Parathyroid adenoma (tissue), 2 donors: ENCODE measurements around the gene KIF26A.

Experiments used
- H2AFZ ChIP-seq: fragments of 300-600 bp; sonication (generic); one replicate; pipeline ENCODE4 v1.7.0; 2017; ENCODE audit warnings: antibody characterized with exemption, mild to moderate bottlenecking
- H3K27ac ChIP-seq: fragments of 300-600 bp; sonication (generic); one replicate; pipeline ENCODE4 v1.7.0; 2017
- H3K27me3 ChIP-seq: fragments of 300-600 bp; sonication (generic); one replicate; pipeline ENCODE4 v1.7.0; 2017; ENCODE audit warnings: low read length; ENCODE audit not compliant: control insufficient read depth, insufficient read depth
- H3K36me3 ChIP-seq: fragments of 300-600 bp; sonication (generic); one replicate; pipeline ENCODE4 v1.7.0; 2017; ENCODE audit warnings: low read length; ENCODE audit not compliant: control insufficient read depth, insufficient read depth
- H3K4me1 ChIP-seq: fragments of 300-600 bp; sonication (generic); one replicate; pipeline ENCODE4 v1.7.0; 2017; ENCODE audit warnings: control low read depth
- H3K4me2 ChIP-seq: fragments of 300-600 bp; sonication (generic); one replicate; pipeline ENCODE4 v1.7.0; 2017; ENCODE audit warnings: low read length
- H3K4me3 ChIP-seq: fragments of 300-600 bp; sonication (generic); one replicate; pipeline ENCODE4 v1.7.0; 2017; ENCODE audit warnings: low read depth, low read length
- H3K79me2 ChIP-seq: fragments of 300-600 bp; sonication (generic); one replicate; pipeline ENCODE4 v1.7.0; 2017; ENCODE audit warnings: control low read depth
- H3K9ac ChIP-seq: fragments of 300-600 bp; sonication (generic); one replicate; pipeline ENCODE4 v1.7.0; 2017; ENCODE audit warnings: mild to moderate bottlenecking
- H3K9me3 ChIP-seq: fragments of 300-600 bp; sonication (generic); one replicate; pipeline ENCODE4 v1.7.0; 2017; ENCODE audit warnings: low read length; ENCODE audit not compliant: control insufficient read depth
- TF ChIP-seq, protein P1 (sequence below): fragments of 300-600 bp; sonication (generic); IDR thresholded peaks from one replicate; pipeline ENCODE4 v1.7.0; 2017; ENCODE audit warnings: antibody characterized with exemption, mild to moderate bottlenecking
- donor health status: primary hyperparathyroidism.

The KIF26A gene

DNA sequence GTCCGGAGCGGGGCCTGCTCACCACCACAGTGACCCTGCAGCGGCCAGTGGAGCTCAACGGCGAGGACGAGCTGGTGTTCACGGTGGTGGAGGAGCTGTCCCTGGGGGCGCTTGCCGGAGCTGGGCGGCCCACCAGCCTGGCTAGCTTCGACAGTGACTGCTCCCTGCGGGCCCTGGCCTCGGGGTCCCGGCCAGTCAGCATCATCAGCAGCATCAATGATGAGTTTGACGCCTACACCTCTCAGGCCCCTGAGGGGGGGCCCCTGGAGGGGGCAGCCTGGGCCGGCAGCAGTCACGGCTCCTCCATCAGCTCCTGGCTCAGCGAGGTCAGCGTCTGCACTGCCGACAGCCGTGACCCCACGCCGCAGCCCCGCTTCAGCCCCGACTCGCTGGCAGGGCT lies 37.4 kb downstream of the KIF26A start:
- TF ChIP-seq, protein P1, sequence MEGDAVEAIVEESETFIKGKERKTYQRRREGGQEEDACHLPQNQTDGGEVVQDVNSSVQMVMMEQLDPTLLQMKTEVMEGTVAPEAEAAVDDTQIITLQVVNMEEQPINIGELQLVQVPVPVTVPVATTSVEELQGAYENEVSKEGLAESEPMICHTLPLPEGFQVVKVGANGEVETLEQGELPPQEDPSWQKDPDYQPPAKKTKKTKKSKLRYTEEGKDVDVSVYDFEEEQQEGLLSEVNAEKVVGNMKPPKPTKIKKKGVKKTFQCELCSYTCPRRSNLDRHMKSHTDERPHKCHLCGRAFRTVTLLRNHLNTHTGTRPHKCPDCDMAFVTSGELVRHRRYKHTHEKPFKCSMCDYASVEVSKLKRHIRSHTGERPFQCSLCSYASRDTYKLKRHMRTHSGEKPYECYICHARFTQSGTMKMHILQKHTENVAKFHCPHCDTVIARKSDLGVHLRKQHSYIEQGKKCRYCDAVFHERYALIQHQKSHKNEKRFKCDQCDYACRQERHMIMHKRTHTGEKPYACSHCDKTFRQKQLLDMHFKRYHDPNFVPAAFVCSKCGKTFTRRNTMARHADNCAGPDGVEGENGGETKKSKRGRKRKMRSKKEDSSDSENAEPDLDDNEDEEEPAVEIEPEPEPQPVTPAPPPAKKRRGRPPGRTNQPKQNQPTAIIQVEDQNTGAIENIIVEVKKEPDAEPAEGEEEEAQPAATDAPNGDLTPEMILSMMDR = no peak
- Histone ChIP-seq H3K4me1 (peaks cover 3% of the 10 kb centered on the region), H3K27ac (no peak overlapping the region), H3K9me3 (no peaks in the 10 kb centered on the region), H3K36me3 (no peaks in the 10 kb centered on the region), H3K4me3 (no peak overlapping the region), H2AFZ (no peak overlapping the region), H3K79me2 (no peaks in the 10 kb centered on the region), H3K9ac (no peak overlapping the region), H3K4me2 (no peak overlapping the region), H3K27me3 (no peaks in the 10 kb centered on the region)

DNA sequence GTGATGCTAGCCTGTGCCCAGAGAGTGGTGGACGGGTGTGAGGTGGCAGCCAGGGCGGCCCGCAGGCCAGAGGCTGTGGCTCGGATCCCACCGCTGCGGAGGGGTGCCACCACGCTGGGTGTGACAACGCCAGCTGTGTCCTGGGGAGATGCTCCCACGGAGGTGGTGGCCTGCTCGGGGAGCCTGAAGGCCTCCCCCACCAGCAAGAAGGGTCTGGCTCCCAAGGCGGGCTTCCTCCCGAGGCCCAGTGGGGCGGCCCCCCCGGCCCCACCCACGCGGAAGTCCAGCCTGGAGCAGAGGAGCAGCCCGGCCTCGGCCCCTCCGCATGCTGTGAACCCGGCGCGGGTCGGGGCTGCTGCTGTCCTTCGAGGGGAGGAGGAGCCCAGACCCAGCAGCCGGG lies 38.2 kb downstream of the KIF26A start:
- Histone ChIP-seq H3K4me2 (no peak overlapping the region), H3K36me3 (no peaks in the 10 kb centered on the region), H3K27ac (no peak overlapping the region), H3K4me3 (no peak overlapping the region), H3K79me2 (no peaks in the 10 kb centered on the region), H3K27me3 (no peaks in the 10 kb centered on the region), H3K9me3 (no peaks in the 10 kb centered on the region), H3K9ac (no peak overlapping the region), H3K4me1 (peaks cover 3% of the 10 kb centered on the region), H2AFZ (no peak overlapping the region)
- TF ChIP-seq, protein P1 = no peak

DNA sequence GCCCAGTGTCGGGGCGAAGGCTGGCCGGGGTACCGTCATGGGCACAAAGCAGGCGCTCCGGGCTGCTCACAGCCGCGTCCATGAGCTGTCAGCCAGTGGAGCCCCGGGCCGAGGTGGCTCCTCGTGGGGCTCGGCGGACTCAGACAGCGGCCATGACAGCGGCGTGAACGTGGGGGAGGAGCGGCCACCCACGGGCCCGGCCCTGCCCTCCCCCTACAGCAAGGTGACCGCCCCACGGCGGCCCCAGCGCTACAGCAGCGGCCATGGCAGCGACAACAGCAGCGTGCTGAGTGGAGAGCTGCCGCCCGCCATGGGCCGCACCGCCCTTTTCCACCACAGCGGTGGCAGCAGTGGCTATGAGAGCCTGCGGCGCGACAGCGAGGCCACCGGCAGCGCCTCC lies 39.0 kb downstream of the KIF26A start:
- Histone ChIP-seq H3K4me1 (no peaks in the 10 kb centered on the region), H3K4me3 (no peak overlapping the region), H3K9me3 (no peaks in the 10 kb centered on the region), H3K27ac (no peak overlapping the region), H2AFZ (no peak overlapping the region), H3K79me2 (no peaks in the 10 kb centered on the region), H3K9ac (no peak overlapping the region), H3K4me2 (no peak overlapping the region), H3K36me3 (no peaks in the 10 kb centered on the region), H3K27me3 (no peaks in the 10 kb centered on the region)
- TF ChIP-seq, protein P1 = no peak

DNA sequence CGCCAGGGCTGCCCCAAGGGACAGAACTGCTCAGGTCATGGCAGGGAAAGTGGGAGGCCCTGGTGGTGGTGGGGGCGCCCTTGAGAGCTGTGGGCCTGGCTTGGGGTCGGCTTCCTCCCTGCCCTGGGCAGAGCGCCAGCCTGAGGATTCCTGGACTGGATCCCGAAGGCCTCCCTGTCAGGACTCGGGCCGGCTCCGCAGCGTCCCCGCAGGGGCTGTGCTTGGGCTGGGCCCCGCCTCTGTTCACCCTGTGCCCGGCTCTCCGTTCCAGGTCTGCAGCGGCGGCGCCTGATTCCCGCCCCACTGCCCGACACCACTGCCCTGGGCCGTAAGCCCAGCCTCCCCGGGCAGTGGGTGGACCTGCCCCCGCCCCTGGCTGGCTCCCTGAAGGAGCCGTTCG lies 39.9 kb downstream of the KIF26A start:
- Histone ChIP-seq H3K4me3 (no peak overlapping the region), H3K4me2 (no peak overlapping the region), H3K27ac (no peak overlapping the region), H3K4me1 (no peaks in the 10 kb centered on the region), H3K36me3 (no peaks in the 10 kb centered on the region), H3K27me3 (no peaks in the 10 kb centered on the region), H3K79me2 (no peaks in the 10 kb centered on the region), H3K9me3 (no peaks in the 10 kb centered on the region), H3K9ac (no peak overlapping the region), H2AFZ (no peak overlapping the region)
- TF ChIP-seq, protein P1 = no peak

DNA sequence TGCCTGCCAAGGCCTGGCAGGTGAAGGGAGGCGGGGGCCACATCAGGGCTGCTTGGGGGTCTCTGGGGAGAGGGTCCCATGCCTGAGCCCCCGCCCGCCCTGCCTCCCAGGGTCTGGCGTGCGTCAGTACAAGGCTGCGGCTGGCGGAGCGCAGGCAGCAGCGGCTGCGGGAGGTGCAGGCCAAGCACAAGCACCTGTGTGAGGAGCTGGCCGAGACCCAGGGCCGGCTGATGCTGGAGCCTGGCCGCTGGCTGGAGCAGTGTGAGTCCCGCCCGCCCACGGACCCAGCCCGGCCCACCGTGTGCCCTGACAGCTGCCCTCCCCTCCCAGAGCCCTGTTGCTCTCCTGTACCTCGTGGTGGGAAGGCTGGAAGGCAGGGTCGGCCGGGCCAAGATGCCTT lies 40.7 kb downstream of the KIF26A start:
- TF ChIP-seq, protein P1 = no peak
- Histone ChIP-seq H3K27ac (no peak overlapping the region), H3K4me2 (no peak overlapping the region), H3K36me3 (no peaks in the 10 kb centered on the region), H3K4me3 (no peak overlapping the region), H3K9me3 (no peaks in the 10 kb centered on the region), H3K9ac (no peak overlapping the region), H3K4me1 (no peaks in the 10 kb centered on the region), H2AFZ (no peak overlapping the region), H3K27me3 (no peaks in the 10 kb centered on the region), H3K79me2 (no peaks in the 10 kb centered on the region)
